ENCODE data around the gene HSD3B7.
A peak's percentile ranks its signal among the peaks of the same experiment; 100 is the strongest.

HSD3B7 gene

DNA sequence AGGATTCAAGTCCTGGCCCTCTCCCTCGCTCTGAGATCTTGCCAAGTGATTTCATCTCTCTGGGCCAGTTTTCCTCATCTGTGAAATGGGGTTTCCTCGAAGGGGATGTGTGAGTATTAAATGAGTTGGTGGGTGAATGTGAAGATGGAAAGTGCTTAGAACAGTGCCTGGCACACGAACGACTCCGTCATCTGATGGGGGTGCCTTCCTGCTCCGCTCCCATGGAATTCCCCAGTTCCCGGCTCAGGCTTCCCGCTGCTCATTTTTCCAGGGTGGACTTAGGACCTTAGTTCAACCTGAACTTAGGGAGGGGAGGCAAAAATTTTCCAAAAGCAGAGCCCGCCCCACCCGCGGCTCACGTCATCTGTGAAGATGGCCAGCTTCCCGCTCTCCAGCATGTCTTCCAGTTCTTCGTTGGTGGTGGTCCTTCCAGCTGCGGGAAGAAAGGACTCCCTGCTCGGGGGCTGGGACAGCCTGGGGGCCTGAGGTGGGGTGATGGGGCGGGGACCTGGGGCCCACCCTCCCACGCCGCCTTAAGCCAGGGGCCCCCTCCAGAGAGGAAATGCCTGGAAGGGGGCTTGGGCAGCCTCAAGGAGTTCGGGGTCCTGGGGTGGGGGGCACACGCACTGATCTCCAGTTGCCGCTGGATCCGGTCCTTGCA is 11.4 kb downstream of the HSD3B7 start:
- TF ChIP-seq EGR1 (IDR thresholded peaks at IDR 0.05) (no peak), EP300 (IDR thresholded peaks at IDR 0.05; ENCODE audit: borderline replicate concordance) (no peak), ZBTB7A (IDR thresholded peaks at IDR 0.05; ENCODE audit: low read depth) (peak; percentile 18; the same call in 1 of the 2 replicates)

DNA sequence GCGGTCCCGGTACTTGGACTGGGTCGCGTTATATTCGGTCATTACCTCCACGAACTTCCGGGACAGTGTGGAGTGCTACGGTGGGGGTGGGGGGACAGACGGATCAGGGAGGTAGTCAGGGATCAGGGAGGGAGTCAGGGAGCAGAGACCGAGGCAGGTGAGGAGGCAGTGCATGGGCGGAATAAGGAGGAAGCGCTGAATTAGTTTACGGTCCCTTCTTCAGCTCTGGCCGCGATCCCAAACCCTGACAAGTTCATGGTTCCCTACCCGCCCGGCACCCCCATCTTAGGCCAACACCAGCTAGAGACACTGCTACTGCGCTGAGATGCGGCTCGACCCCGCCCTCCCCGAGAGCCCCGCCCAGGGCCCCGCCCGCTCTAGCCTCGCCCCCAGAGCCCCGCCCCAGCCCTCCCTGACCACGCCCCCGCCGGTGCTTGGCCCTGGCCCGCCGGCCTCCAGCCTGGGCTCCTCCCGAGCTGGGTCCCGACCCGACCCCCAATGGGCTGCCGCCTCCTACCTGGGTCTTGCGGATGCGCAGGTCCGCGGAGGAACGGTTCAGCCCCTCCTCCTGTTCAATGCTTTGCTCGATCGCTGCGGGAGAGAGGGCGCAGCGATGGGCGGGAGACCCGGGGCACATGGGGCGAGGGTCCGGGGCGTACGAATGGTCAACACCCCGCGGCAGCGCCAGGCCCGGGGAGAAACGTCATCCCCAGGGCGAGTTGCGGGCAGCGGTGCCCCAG is 12.1 kb downstream of the HSD3B7 start:
- TF ChIP-seq USF1 (IDR thresholded peaks at IDR 0.05) (no peak), RAD21 (IDR thresholded peaks at IDR 0.05; ENCODE audit: low read depth) (no peak), EGR1 (IDR thresholded peaks at IDR 0.05) (no peak), NFIC (IDR thresholded peaks at IDR 0.05) (no peak), REST (IDR thresholded peaks at IDR 0.05; ENCODE audit: low read depth) (no peak), TAF1 (IDR thresholded peaks at IDR 0.05; ENCODE audit: low read depth) (peak; percentile 29; the same call in 1 of the 2 replicates), TCF12 (IDR thresholded peaks at IDR 0.05; ENCODE audit: low read depth) (no peak), CEBPB (IDR thresholded peaks at IDR 0.05) (no peak), FOXM1 (IDR thresholded peaks at IDR 0.05; ENCODE audit: borderline replicate concordance, low read depth) (no peak), YY1 (IDR thresholded peaks at IDR 0.05; ENCODE audit: low read depth) (no peak), CREB1 (IDR thresholded peaks at IDR 0.05; ENCODE audit: low read depth) (no peak), ZBTB7A (IDR thresholded peaks at IDR 0.05; ENCODE audit: low read depth) (peak; percentile 76; the same call in 1 of the 2 replicates), EP300 (IDR thresholded peaks at IDR 0.05; ENCODE audit: borderline replicate concordance) (no peak), TEAD4 (IDR thresholded peaks at IDR 0.05) (no peak)
- TF ChIP-seq, protein P1, sequence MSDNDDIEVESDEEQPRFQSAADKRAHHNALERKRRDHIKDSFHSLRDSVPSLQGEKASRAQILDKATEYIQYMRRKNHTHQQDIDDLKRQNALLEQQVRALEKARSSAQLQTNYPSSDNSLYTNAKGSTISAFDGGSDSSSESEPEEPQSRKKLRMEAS (IDR thresholded peaks at IDR 0.05) = 0 out of 2 replicates have a peak, but pooled peaks have one; percentile 15

DNA sequence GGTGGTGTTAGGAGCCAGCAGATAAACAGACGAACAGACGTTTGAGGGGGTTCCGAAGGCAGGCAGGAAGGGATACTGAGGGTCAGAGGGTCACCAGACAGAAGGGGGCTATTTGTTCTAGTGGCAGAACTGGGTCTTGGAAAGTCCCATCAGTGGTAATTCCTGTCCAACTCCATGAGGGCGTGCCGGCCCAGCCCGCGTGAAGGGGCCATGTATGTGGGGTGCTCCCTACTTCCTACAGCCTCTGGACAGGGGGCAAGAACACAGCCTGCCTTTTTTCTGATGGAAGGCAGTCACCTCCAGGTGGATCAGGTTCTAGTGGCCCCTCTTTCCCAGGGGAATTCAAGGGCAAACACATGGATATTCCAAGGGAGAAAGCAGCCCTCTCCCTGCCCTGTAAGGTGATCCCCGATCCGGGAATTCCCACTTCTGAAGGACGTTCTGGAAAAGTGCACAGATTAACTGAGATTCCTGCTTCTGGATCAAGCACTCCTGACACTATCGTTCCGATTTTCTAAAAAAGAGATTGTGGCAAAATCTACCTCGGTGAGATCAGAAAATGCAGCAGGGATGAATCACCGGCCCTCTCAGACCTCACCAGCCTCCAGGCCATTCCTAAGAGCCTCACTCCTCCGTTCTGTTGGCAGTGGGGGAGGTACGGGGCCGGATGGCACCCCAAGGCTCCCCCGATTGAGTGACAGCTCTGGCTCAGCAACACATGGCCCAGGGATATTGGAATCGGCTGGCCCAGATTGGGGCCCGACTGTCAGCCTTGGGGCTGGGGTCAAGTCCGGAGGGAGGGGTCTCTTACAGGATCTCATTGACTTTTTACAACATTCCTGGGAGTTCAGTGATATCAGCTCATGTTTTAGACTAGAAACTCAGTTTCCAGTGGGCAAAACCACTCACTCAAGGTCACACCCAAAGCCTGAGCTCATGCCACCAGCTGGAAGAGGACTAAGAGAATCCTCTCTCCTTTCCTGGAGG is 13.0 kb downstream of the HSD3B7 start:
- TF ChIP-seq CEBPB (IDR thresholded peaks at IDR 0.05) (no peak), FOXM1 (IDR thresholded peaks at IDR 0.05; ENCODE audit: borderline replicate concordance, low read depth) (no peak), TEAD4 (IDR thresholded peaks at IDR 0.05) (no peak), NFIC (IDR thresholded peaks at IDR 0.05) (no peak), CREB1 (IDR thresholded peaks at IDR 0.05; ENCODE audit: low read depth) (no peak), EP300 (IDR thresholded peaks at IDR 0.05; ENCODE audit: borderline replicate concordance) (no peak), EGR1 (IDR thresholded peaks at IDR 0.05) (no peak), TCF12 (IDR thresholded peaks at IDR 0.05; ENCODE audit: low read depth) (no peak)

DNA sequence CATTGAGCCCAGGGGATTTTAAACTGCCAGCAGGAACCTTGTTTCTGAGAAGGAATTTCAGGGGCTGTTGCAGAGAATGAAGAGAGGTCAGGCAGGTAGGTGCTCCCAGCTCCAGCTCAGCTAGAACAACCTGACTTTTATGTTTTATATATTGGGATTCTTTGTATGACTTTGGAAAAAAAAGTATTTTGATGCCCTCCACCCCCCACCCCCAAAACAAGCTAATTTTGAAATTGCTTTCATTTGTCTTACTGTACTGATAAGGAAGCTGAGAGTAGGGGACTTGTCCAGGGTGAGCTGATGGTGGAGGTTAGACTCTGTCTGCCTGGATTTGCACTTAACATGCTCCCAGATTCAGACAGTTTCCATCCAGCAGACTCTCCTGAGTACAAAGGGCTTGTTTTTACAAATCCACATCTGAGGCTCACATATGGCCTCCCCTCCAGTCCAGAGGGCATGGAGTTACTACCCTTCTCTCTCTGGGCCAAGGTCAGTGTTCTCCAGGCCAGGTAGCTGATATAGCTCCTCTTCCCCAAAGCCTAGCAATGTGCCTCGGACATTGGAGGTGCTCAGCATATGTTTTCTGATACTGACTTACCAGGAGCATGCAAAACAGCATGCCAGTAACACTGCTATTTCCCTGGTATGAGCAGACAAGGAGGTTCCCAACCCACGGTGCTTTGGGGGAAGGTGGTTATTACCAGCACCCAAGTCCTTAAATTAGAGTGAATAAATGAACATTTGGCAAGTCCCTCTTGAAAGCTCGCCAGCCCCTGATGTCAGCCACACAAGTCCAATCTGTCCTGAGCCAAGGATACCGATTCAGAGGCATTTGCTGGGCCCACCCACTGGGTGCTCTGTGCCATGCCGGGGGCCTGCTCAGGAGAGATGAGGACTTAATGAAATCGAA is 14.1 kb downstream of the HSD3B7 start:
- TF ChIP-seq YY1 (IDR thresholded peaks at IDR 0.05; ENCODE audit: low read depth) (no peak), CEBPB (IDR thresholded peaks at IDR 0.05) (no peak), EP300 (IDR thresholded peaks at IDR 0.05; ENCODE audit: borderline replicate concordance) (no peak), USF1 (IDR thresholded peaks at IDR 0.05) (no peak), FOXM1 (IDR thresholded peaks at IDR 0.05; ENCODE audit: borderline replicate concordance, low read depth) (no peak), CREB1 (IDR thresholded peaks at IDR 0.05; ENCODE audit: low read depth) (no peak), ZBTB7A (IDR thresholded peaks at IDR 0.05; ENCODE audit: low read depth) (no peak), TEAD4 (IDR thresholded peaks at IDR 0.05) (no peak)

DNA sequence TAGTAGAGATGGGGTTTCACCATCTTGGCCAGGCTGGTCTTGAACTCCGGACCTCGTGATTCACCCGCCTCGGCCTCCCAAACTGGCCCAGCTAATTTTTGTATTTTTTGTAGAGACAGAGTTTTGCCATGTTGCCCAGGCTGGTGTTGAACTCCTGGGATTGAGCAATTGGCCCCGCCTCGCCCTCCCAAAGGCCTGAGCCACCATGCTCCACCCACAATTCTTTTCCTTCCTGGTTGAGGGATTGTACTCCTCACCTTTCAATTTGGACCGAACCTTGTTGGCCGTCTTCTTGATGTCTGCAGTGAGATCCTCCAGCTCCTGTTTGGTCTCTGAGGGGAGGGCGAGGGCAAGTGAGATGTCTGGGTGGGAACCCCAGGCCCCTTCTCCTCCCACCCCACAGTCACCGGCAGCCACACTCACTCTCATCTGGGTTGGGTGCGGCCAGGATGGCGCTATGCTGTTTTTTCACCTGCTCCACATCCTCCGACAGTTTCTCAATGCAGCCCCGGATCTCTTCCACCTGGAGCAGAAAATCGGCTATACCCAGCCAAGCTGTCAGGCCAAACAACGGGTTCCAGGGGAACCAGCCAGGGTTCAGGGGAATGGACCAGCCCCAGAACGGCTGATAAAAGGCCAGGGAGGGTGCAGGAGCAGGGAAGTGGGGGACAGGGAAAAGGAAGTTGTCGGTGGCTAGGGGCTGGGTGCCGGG is 15.8 kb downstream of the HSD3B7 start:
- TF ChIP-seq TAF1 (IDR thresholded peaks at IDR 0.05; ENCODE audit: low read depth) (no peak), YY1 (IDR thresholded peaks at IDR 0.05; ENCODE audit: low read depth) (no peak), TEAD4 (IDR thresholded peaks at IDR 0.05) (no peak), USF1 (IDR thresholded peaks at IDR 0.05) (no peak), REST (IDR thresholded peaks at IDR 0.05; ENCODE audit: low read depth) (no peak), EP300 (IDR thresholded peaks at IDR 0.05; ENCODE audit: borderline replicate concordance) (no peak)
- TF ChIP-seq, protein P1 (IDR thresholded peaks at IDR 0.05) = no peak

Measured in Ishikawa (cell line).